Measurements from ENCODE around the gene KRTAP12-3.
"Not testable (repeated sequence)": the region's sequence is repeated elsewhere in the genome, so short reads cannot be mapped to it uniquely, and the experiment has no call there.

The KRTAP12-3 gene

DNA sequence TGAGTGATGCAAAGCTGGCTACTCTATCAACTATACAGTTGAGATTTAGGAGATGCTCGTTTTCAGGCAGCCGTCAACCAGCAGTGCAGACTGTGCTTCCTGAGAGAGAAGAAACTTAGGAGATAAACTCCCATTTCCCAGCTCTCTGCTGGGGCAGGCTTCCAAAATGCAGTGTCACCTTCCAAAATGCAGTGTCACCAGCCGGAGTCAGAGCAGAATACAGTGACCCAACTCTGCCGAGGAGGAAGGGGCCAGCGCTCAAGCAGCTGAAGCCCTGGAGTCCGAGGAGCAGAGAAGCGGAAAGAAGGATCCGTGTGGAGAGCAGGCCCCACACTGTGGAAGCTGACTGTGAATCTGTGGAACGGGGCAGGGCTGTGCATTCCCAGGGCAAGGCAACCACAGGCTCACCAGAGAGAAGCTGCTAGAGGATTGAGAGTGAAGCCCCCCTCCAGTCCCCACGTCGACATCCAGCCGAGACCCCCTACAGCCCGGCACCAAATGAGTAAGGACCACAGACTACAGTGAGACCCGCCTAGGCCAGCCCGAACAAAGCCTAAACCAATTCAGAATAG, 24.9 kb downstream of the KRTAP12-3 start:
- no peaks in the 10 kb centered on the region for H3K36me3 ChIP-seq
- no peak for TF ChIP-seq CTCF (IDR thresholded peaks at IDR 0.05; ENCODE audit: low read depth, low read length)
- H3K27ac ChIP-seq, result no peak overlapping the region
- H3K9me3 ChIP-seq (ENCODE audit: severe bottlenecking), result peaks cover 3% of the 10 kb centered on the region
- H3K4me3 ChIP-seq (ENCODE audit: low read depth, low read length), result no peak overlapping the region
- DNase-seq, result no peak
- H3K27me3 ChIP-seq (ENCODE audit: insufficient read depth, low read depth, severe bottlenecking), result no peaks in the 10 kb centered on the region

DNA sequence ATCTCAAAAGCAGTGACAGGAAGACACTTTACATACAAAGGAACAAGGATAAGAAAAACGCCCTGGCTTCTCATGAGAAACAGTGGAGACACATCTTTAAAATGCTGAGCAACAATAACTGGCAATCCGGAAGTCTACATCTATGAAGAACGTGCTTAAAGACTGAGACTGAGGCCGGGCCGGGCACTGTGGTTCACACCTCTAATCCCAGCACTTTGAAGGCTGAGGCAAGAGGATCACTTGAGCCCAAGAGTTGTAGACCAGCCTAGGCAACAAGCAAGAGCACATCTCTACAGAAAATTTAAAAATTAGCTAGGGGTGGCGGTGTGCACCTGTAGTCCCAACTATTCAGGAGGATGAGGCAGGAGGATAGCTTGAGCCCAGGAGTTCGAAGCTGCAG, 26.3 kb downstream of the KRTAP12-3 start:
- Histone ChIP-seq H3K9me3 (ENCODE audit: severe bottlenecking) (no peaks in the 10 kb centered on the region), H3K27ac (no peak overlapping the region), H3K27me3 (ENCODE audit: insufficient read depth, low read depth, severe bottlenecking) (no peaks in the 10 kb centered on the region), H3K4me3 (ENCODE audit: low read depth, low read length) (no peak overlapping the region), H3K36me3 (no peaks in the 10 kb centered on the region)
- no peak for TF ChIP-seq CTCF (IDR thresholded peaks at IDR 0.05; ENCODE audit: low read depth, low read length)
- DNase-seq, result no peak

DNA sequence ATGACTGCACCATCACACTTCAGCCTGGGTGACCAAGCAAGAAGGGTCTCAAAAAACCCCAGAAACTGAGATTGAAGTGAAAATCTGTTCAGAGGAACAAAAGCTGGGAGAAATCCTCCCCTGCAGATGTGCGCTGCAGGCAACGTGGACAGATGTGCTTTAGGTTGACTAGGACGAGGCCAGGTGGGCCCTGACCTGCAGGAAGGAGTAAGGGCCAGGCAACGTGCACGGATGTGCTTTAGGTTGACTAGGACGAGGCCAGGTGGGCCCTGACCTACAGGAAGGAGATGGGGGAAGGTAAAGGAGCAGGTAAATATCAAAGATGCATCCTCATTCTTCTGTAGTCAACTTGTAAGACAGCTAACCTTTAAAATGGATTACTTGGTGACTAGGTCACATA, 26.8 kb downstream of the KRTAP12-3 start:
- DNase-seq, result no peak
- Histone ChIP-seq H3K9me3 (ENCODE audit: severe bottlenecking) (no peaks in the 10 kb centered on the region), H3K4me3 (ENCODE audit: low read depth, low read length) (no peak overlapping the region), H3K36me3 (no peaks in the 10 kb centered on the region), H3K27me3 (ENCODE audit: insufficient read depth, low read depth, severe bottlenecking) (no peaks in the 10 kb centered on the region), H3K27ac (no peak overlapping the region)
- TF ChIP-seq CTCF (IDR thresholded peaks at IDR 0.05; ENCODE audit: low read depth, low read length), result no peak

- not testable (repeated sequence) for DNase-seq; H3K4me3 ChIP-seq (ENCODE audit: low read depth, low read length); H3K36me3 ChIP-seq; H3K27ac ChIP-seq; H3K27me3 ChIP-seq (ENCODE audit: insufficient read depth, low read depth, severe bottlenecking); H3K9me3 ChIP-seq (ENCODE audit: severe bottlenecking)
Observed at GRCh38 chr21:44685050-44685449, 27.3 kb downstream of the KRTAP12-3 start.

DNA sequence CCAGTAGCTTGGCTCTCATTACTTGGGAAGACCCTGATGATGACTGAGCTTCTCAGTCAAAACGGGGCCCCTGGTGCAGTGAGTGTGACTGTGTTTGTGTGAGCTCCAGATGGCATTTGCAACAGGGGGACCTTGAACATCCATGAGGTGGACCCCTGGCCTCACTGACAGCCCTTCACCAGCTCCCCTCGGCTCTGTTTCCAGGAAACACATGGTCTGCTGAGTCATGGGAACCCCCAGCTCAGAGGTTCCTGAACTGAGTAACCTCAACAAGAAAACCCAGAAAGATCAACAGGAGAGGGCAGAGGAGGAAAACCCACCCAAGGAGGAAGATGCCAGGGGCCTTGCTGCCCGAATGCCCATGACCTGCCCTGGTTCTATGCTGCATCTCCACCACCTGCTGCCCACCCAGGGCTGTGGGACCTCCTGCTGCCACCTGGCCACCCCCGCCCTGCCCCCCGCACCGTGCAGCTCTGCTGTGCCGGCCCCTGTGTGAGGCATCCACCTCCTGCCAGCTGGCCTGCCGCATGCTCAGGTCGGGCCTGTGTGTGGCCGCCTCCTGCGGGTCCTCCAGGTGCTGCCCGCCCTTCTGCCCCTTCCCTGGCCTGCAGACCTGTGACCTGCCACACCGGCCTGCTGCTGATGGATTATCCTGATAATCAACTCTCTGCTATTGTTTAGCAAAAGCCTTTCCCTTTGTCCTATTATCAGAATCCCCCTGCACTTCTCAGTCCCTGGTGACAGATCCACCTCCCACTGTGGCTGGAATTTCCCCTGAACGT, 28.5 kb downstream of the KRTAP12-3 start:
- Histone ChIP-seq H3K9me3 (ENCODE audit: severe bottlenecking) (no peaks in the 10 kb centered on the region), H3K27me3 (ENCODE audit: insufficient read depth, low read depth, severe bottlenecking) (no peaks in the 10 kb centered on the region)
- TF ChIP-seq CTCF (IDR thresholded peaks at IDR 0.05; ENCODE audit: low read depth, low read length), result peak; percentile 48

DNA sequence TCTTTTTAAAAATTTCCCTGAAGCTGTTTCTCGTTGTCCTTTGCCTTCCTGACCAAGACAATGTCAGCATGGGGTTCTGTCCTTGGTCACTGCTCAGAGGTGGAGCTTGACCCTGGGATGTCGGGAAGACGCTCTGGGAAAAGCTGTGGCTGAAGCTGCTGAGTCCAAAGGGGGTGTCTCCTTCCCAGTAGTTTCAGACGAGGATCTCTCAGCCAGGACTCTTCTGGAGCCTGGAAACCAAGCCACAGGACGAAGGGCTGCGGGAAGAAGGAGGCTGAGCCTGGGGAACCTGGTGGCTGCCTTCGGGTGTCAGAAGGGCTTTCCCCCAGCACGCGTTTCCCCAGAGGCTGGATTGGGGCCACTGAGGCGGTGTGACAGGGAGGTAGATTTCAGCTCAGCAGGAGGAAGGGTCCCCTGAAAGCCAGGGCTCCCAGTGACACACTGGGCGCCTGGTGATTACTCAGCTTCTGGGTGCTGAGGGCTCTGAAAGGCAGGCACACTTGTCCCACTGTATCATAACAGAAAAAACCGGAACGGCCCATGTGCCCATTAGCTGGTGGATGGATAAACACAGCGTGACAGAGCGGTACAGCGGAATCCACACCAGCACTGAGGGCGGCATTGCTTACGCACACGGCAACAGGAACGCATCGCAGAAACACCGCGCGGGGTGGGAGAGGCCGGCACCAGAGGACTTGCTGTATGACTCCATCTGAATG, 29.3 kb downstream of the KRTAP12-3 start:
- peak overlapping the region; percentile 37 for H3K27ac ChIP-seq
- no peak for TF ChIP-seq CTCF (IDR thresholded peaks at IDR 0.05; ENCODE audit: low read depth, low read length)
- no peak for DNase-seq

More for the DNA sequence above, 28.5 kb downstream of the KRTAP12-3 start:
- peak; percentile 80 for DNase-seq
- Histone ChIP-seq H3K4me3 (ENCODE audit: low read depth, low read length) (no peak overlapping the region), H3K36me3 (no peaks in the 10 kb centered on the region), H3K27ac (peak overlapping the region; percentile 37)

More for the DNA sequence above, 29.3 kb downstream of the KRTAP12-3 start:
- no peaks in the 10 kb centered on the region for H3K36me3 ChIP-seq
- peaks cover under 1% of the 10 kb centered on the region for H3K9me3 ChIP-seq (ENCODE audit: severe bottlenecking)
- H3K4me3 ChIP-seq (ENCODE audit: low read depth, low read length), result no peak overlapping the region
- no peaks in the 10 kb centered on the region for H3K27me3 ChIP-seq (ENCODE audit: insufficient read depth, low read depth, severe bottlenecking)

All from WERI-Rb-1 (cell line).